CD4-positive, alpha-beta T cell treated with Interleukin-17A for 1 hour (primary cell): ENCODE measurements around the gene ANKFN1.

Experiments
- DNase-seq: peaks from one replicate; pipeline ENCODE4 v3.0.0-alpha.2; 2020

The ANKFN1 gene

DNA sequence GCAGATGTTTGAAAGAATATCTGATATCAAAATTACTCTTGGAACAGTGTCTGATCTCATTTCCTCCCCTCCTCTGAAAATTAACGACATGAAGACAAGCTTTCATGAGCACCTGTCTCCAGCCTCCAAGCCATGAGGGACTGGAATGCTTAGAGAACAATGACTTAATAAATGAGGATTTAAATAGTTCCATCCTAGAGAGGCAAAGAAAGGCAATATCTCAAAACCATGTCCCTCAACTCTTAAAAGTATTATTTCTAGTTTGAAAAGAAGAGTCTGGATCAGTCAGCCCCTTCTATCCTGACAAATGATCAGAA is 137.5 kb downstream of the ANKFN1 start:
- DNase-seq: no peak

DNA sequence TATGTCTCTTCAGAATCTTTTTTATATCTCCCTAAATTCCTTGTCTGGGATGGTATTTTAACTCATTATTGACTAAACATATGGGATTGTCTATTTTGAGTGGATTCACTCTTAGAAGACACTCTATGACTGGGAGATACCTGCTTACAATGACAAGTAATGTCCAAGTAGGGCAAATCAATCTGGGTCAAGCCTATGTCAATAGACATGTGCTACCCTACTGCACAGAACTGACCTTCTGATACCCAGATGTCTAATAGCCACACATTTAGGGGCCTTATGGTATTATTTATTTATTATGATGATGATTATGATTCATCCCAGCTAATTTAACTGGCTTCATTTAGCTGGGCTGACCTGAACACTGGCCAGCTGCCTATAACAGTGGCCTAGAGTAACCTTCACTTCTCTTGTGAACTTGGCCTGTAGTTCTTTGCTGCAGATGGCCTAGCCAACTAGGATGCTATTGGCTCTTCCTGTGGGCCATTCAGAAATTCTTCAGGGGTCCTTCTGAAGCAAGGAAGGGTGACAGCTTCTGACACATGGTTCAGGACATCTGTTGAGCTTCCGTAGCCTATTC is 138.0 kb downstream of the ANKFN1 start:
- DNase-seq: no peak

DNA sequence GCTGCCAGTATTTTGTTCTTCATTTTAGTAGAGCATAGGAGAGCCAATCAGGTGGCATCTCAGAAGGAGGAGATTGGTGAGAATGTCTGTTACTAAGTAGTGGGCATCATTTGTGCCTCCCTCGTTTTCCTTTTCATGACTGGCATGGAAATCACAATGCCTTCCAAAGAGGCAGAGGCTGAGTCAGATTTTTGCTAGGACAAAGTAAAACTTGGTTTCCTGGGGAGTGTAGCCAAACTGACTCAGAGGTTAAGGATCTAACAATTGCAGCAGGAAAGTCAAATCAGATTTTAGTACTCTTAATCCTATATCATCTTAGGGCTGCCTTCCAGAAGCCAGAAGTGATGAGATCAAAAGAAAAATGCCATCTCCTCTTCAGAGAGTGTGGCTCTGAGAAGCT is 138.7 kb downstream of the ANKFN1 start:
- no peak for DNase-seq

DNA sequence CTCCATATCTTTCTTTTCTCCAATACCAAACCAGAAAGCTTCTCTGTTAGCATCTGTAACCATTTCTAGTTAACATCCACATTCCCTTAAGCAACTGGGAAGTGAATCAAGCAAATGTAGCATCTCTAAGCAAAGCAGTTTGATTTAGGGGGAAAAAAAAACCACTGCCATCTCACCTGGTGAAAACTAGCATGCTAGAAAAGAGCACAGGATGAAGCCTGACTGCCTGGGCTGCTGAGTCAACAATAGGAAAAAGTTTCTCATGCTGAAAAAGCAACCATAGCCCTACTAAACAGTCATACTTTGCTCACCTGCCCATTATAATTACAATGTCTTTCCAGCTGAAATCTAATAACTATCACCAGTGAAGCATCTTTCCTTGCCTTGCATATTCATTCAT is 139.3 kb downstream of the ANKFN1 start:
- DNase-seq: no peak

DNA sequence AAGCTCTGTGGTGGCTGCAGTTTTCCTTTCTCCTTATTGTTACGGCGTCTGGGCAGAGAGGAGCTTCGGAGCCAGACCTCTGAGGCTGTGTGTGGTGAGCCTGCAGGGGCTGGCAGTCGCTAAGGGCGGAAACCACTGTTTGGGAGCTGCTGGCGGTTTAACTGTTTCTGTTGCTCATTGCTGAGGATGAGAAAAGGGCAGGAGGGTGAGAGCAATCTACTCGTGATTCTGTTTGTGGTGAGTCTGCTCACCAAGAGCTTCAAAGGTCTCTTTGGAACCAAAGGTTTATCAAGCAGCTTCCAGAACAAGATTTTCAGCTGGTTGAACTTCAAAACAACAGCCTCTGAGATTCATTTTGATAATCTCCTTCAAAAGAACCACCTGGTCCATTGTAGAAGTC is 143.9 kb downstream of the ANKFN1 start:
- no peak for DNase-seq

DNA sequence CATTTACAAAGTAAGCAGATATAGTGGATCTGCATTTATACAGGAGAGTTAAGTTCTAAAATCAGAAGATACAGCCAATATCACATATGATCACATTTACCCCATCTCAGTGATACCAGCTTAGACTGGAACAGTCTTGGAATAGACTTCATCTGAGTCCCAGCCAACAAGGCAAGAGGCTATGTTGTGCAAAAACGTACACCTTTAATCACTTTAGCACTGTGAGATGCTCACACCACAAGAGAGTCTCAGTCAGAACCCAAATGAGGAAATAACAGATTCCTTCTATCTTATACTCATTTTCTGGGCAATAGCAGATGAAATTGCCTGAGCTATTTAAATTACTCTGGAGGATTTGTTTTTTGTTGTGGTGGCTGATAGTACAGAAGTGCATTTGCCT is 145.6 kb downstream of the ANKFN1 start:
- no peak for DNase-seq

DNA sequence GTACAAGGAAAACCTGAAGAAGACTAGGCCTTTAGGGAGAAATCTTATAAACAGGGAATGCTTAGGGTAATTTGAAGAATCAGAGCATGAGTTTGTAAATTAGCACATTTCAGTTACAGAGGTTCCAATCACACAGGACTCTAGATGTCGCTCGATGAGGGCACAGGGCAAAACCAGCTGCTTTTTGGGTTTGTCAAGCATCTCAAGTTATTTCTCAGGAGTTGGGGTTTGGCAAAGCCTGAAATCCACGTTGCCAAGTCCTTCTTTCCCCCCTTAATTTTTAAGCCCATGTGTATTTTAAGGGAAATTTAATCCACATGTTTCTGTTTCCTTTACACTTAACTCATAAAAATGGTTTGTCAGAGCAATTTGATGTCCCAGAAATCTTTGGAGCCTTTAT is 146.9 kb downstream of the ANKFN1 start:
- no peak for DNase-seq

DNA sequence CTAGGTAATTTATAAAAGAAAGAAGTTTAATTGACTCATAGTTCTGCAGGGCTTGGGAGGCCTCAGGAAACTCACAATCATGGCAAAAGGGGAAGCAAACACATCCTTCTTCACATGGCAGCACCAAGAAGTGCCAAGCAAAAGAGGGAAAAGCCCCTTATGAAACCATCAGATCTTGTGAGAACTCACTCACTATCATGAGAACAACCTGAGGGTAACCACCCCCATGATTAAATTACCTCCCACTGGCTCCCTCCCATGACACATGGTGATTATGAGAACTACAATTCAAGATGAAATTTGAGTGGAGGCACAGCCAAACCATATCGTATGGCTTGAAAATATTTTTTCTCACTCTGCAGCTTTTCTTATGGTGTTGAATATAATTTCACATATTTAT is 151.7 kb downstream of the ANKFN1 start:
- no peak for DNase-seq

DNA sequence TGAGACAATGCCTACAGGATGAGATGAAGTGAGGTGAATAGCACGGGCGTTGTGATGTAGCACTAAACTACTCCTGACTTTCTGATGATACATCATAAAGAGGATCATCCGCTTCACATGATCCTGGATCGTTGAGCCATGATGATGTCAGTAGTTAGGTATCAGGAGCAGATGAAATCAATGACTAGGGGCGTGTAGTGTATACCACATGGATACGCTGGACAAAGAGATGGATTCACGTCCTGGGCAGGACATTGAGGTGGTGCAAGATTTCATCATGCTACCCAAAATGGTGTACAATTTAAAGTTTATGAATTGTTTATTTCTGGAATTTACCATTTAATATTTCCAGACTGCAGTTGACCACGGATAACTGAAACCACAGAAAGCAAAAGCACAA is 156.6 kb downstream of the ANKFN1 start:
- DNase-seq: no peak

DNA sequence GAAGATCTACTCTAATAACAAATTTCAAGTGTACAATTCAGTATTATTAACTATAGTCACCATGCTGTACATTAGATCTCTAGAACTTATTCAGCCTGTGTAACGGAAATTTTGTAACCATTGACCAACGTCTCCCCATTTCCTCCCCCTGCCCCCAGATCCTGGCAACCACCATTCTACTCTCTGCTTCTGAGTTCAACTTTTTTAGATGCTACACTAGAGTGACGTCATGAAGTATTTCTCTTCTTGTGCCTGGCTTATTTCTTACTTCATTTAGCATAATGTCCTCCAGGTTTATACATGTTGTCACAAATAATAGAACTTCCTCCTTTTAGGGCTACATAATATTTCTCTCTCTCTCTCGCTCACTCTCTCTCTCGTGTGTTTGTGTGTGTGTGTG is 157.5 kb downstream of the ANKFN1 start:
- DNase-seq: no peak

DNA sequence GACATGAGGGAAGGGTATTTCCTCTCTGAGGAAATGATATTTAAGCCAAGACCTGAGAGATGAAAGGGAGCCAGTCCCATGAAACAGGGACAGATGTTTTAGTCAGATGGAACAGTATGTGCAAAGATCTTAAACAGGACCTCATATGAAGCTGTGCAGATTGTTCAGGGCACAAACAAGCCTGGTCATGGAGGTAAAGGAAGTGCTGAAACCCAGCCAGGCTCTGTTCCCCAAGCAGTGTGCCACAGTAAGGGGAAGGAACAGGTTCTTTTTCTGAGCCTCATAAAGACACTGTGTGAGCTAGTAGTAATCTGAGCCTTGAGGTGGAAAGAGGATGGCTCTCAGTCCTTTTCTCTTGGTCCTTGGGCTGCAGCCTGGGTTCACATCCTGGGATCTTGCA is 159.9 kb downstream of the ANKFN1 start:
- no peak for DNase-seq

DNA sequence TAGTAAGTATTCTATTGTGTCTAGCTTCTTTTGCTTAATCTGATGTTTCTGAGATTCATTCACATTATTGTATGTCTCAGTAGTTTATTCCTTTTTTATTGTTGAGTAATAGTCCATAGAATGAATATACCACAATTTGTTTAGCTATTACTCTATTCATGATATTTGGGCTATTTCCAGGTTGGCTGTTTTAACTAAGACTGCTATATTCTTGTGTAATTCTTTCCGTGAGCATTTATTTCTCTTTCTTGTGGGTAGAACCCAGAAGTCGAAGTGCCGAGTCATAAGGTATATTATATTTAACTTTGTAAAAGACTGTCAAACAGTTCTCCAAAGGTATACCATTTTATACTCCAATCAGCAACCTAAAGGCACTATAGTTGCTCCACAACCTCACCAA is 160.8 kb downstream of the ANKFN1 start:
- no peak for DNase-seq

DNA sequence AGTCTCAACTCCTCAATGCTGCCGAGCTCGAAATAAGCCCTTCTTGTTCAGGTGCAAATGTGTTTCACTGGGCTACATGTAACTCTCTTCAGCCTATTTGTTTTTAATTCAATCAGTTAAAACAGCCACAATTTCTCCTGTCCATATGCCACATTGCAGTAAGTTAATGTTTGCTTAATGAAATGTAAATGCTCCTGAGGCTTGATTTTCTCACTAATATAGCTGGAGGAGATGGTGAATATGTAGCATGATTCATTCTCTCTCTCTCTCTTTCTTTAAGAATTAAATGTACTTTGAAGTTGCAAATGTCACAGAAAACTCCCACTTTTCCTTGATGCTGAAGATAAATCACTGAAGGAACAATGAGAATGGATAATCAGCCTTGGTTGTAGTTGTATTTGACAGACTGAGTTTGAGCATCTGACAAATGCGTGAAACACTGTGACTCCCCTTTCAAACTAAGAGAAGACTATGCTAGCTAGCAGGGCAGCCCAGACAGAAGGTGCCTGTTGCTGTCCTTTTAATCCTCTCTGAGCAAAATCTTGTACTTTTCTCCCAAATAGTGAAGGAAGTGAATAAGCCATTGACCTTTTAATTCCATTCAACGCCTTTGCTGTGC is 161.8 kb downstream of the ANKFN1 start:
- DNase-seq: no peak

DNA sequence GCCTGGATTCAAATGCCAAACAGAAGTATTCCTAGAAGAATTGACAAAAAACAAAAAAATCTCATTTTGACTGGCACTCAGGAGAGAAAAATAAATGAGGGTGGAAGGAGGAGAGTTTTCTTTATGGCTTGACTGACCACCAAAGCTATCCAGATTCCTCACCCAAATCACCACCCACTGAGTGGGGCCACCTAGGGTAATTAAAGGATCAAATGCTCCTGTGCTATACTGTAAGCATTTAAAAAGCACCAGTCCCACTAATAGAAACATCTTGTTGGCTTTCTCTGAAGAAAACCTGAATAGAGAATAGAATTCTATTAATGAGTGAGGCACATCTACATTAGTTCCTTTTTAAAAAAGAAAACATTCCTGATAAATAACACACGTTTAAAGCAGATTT is 163.3 kb downstream of the ANKFN1 start:
- no peak for DNase-seq

DNA sequence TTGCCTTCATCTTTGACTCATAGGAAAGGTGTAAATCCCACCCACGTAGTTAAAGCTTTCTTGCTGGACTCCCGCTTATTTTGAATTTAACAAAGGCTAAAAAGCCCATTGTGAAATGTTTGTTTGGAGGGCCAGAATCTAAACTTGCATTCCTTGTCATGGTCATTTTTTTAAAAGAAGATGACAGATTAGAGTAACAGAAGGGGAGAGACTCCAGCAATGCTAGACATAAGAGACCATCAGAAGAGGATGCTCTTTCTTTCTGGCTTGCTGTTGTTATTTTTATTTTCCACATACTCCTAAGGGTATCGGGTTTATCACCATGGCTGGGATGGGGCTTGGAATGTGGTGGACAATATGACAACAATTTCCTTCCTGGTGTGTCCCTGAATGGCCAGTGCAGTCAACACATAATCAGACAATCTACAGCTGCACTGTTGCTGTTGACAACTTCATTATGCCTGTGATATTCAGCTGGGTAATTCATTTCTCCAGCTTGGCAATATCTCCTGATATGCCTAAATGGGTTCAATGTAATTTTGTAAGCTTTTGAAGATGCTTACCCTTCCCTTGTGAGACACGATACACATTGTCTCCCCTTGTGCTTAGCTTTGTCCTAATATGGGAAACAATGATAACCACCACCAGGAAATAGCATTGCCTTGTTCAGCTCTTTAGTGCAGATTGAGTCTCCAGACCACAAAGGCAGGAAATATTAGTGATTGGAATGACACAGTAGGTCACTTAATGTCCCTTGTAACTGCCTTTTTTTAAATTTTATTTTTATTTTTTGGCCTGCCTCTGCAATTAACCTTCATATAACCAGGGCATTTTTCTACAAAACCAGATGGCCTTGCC is 164.3 kb downstream of the ANKFN1 start:
- no peak for DNase-seq

DNA sequence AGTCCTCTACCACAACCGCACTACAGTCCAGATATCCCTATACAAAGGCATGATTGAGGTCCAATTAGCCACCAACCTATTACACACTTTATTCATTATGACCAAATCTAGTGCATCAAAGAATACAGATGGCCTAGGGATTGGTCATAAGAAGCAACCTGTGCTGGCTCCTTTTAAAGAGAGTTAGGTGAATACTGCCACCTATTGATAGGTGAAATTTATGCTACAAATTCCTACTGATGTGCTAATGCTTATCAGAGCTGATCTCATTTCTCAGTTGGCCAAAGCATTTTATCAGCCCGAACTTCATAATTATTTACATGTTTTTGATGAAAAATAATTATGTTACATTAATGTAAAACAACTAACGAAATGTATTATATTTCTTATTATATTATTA is 166.3 kb downstream of the ANKFN1 start:
- DNase-seq: peak; percentile 11

DNA sequence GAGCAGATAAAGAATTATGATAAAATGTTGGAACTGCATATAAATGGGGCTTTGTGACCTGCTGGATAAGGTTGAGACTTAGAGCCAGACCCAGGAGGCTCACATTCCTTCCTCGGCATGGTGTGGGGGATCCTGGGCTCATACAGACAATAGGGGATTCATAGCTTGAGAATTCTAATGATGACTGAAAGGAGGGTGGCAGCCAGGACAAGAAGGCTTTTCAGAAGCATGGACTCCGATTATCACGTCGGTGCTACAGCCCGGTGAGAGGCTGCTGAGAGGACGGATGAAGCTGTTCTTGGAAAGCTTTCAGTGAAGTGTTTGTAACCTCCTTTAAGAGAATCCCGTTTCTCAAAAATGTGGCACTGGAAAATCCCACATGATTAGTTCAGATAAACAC is 167.2 kb downstream of the ANKFN1 start:
- no peak for DNase-seq

DNA sequence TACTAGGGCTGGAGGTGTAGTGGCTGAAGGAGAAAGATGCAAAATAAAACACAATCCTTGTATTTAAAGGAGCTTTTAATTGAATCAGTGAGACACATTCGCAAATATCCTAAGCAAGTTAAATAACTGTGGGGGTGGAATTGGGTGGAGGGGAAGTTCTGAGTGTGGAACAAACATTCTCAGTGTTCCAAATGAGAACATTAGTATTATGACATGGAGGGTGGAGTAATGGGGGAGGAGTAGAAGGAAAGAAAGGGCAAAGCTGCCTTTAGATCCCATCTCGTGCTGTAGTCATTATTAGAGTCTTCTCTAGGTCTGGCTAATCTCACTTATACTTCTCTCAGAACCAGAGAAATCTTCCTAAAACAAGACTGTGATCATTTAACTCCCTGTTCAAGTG is 169.7 kb downstream of the ANKFN1 start:
- DNase-seq: no peak

DNA sequence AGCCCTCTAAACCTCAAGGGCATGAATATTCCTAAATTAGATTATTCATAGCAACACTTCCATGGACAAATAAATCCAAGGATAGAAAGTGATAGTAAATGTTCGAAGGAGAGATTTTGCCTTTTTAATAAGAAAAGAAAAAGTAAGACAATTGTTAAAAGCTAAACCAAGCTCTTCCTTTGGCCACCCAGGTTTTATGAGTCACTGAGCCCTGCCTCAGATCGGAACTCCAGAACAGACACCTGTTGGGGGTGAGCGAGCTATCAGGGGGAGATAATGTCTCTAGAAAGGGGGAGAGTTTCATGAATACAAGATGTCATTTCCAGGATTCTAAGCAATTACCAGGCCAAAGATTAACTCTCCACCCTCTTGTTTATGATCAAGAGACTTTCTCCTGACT is 171.4 kb downstream of the ANKFN1 start:
- no peak for DNase-seq

DNA sequence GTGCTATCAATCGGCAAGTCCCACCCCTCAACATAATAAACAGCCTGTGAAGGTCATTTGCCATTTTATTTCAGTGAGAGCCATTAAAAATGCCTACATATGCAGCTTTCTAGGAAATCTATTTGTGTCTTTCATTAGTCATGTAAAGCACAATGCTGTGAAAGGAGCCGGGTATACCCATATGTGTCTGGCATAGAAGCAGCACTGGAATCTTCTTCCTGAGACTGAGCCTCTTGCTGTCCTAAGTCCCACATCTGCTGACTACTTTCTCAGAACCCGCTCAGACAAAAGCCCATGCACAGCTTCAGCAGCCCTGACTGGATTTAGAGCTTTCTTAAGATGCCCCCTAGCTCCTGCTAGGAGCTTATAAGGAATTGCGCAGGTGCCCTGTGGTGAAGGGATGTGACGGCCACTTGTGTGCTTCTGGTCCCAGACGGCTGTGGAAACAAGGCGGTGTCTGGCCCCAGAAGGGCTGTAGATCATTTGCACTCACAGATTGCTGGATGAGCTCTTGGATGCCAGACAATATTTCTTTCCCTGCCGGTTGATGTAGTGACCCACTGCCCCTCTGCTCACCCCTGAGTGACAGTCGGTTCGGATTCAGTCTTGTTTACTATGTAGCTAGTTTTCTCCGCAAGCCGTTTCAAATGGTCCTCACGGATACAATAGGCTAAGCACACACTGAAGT is 172.2 kb downstream of the ANKFN1 start:
- DNase-seq: no peak

DNA sequence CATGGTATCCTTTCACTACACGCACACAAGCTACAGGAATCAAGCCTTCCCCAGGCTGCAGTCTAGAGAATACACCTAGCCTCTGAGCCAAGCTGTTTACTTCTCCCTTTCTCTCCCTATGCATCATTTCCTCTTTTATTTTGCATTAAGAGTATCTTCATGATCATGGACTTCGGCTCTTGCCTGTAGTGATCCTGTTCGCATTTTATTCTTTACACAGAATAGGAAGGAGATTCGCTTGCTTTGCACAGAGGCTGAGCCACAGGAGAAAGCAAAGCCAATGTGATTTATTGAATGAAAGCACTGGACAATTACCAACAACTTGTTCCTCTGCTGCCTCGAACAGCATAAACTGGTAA is 172.7 kb downstream of the ANKFN1 start:
- no peak for DNase-seq

DNA sequence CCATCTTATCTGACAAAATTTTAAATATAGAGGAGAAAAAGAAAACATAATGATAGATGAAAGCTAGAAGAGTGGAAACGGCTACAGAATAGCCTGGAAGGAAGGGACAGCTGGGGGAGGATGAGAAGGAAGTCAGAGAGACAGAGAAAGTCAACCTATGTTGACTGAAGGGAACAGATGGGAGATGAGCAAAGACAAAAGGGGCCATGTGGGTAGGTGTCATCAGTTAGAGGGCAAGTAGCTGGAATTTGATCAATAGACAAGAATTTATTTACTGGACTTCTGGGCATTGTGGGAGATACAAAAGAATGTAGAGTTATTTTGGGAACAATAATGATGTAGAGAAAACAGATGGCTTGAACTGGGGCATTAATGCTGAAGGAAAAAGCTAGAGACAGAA is 194.4 kb downstream of the ANKFN1 start:
- DNase-seq: no peak

DNA sequence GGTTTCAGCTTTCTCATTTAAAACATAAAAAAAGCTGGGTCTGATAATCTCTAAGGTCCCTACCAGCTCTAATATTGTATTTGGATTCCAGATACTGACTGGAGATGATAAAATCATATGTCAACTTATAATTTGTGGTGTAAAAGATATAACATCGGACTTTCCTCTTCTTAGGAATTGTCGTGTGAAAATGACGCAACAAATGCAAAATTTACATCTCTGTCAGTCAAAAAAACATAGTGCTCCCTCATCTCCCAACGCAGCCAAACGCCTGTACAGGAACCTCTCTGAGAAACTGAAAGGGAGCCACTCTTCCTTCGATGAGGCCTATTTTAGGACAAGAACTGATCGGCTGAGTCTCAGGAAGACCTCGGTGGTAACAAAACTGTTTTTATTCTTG is 197.3 kb downstream of the ANKFN1 start:
- no peak for DNase-seq

DNA sequence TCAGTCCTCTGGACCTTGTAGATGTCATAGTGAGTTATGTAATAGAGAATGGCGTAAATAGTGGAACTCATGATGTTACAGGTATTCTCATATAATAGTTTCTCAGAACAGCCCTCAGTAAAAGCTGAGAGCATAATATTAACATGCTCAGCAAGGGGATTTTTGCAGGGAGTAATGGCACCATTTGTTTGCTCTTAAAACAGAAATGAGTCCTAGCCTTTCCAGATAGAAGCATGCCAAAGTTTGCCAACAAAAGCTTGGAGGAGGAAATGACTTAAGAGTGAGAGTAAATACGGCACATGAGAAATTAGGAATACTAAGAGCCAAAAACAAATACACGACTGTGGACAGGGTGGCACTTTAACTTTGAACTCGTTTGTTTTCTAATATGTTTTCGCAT is 198.4 kb downstream of the ANKFN1 start:
- DNase-seq: no peak
